Rectal smooth muscle tissue (tissue), 1 donor: ENCODE data around the gene RAD51B.

Experiments used
- H3K27ac ChIP-seq: one replicate; pipeline ENCODE4 v1.7.0; 2013; ENCODE audit warnings: low read depth, low read length, inconsistent platforms
- H3K27me3 ChIP-seq: one replicate; pipeline ENCODE4 v1.7.0; 2013; ENCODE audit warnings: low read length; ENCODE audit not compliant: control insufficient read depth, insufficient read depth
- H3K36me3 ChIP-seq: one replicate; pipeline ENCODE4 v1.7.0; 2013; ENCODE audit warnings: low read length; ENCODE audit not compliant: control insufficient read depth, insufficient read depth
- H3K4me1 ChIP-seq: one replicate; pipeline ENCODE4 v1.7.0; 2013; ENCODE audit warnings: low read length; ENCODE audit not compliant: control insufficient read depth, insufficient read depth
- H3K4me3 ChIP-seq: one replicate; pipeline ENCODE4 v1.7.0; 2013; ENCODE audit warnings: low read length
- H3K9ac ChIP-seq: one replicate; pipeline ENCODE4 v1.7.0; 2013; ENCODE audit warnings: low read length

The RAD51B gene

DNA sequence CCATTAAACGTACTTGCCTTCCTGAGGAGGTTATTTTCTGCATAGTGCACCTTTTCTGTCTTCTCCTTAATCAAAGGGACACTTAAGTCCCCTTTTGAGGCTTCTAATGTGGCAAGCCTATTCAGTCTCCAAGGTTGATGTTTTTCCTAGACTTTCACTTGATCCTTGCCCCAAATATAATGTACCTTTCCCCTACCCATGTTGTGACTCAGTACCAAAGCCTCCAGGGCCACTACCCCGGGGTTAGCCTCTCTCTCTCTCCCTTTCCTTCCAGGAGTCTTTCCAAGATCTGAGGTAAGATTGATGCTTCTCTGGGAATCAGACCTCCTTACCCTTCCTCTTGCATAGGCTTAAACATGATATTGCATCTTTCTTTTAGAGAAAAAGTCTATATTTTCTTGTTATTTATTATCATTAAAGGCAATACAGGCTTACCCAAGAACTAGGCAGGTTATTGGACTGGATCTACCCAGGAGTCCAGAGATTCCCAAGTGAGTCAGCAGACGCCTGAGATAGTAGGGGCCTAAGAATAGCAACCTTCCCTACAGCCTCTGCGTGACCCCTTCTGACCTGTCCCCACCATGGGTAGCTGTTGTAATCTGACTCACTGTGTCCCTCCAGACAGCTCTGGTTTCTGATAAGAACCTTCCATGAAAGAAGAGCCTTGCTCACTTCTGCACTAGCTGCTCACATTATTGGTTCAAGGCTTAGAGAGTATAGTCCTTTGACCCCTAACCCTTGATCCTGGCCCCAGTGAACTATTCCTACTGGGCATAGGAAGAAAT is 800.4 kb downstream of the RAD51B start:
- peaks cover 9% of the 10 kb centered on the region for H3K4me1 ChIP-seq
- no peak overlapping the region for H3K4me3 ChIP-seq
- no peaks in the 10 kb centered on the region for H3K36me3 ChIP-seq
- H3K27ac ChIP-seq = no peak overlapping the region
- H3K27me3 ChIP-seq = no peaks in the 10 kb centered on the region
- H3K9ac ChIP-seq = no peak overlapping the region

DNA sequence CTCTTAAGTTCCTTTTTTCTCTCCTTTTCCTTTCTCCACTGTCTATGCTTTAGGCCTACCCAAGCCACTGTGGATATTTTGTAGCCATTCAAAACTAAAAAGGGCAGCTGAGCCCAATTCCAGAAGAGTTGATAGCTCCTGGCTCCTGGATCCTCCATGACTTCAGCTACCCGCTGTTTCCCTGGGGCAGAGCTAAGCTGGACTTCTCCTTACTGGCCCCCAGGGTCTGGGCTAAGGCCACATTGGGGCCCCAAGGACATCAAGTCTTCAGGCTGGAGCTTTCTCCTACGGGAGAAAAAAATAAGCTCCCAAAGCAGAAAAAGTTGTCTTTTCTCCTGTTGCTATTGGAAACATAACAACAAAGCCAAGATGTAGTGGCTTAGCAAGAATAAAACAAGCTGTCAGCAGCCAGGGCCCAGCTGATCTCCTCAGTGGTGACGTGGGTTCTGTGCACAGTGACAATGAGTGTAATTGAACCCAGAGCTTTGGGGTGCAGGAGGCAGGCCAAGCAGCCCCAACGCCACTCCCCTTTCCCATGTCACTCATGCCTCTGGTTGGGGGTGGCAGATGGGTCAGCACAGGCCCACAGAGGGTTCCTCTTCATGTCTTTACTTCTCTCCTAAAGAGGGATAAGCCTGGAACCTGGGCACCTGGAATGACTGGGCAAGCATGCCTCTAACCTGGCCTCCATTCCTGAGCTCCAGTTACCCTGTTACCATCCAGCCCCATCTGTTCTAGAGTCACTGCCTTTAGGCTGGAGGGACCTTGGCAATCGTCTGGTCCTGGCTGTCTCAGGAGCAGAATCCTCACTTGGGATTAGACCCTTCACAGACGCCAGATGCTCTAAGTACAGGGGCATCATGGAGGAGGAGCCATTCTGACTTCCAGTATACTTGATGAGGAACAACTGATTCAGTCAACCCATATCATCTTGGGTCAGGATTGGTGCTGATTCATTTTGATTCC is 802.1 kb downstream of the RAD51B start:
- Histone ChIP-seq H3K4me3 (no peak overlapping the region), H3K36me3 (no peaks in the 10 kb centered on the region), H3K4me1 (peaks cover 9% of the 10 kb centered on the region), H3K27me3 (no peaks in the 10 kb centered on the region), H3K9ac (no peak overlapping the region), H3K27ac (peak overlapping the region; percentile 43)

DNA sequence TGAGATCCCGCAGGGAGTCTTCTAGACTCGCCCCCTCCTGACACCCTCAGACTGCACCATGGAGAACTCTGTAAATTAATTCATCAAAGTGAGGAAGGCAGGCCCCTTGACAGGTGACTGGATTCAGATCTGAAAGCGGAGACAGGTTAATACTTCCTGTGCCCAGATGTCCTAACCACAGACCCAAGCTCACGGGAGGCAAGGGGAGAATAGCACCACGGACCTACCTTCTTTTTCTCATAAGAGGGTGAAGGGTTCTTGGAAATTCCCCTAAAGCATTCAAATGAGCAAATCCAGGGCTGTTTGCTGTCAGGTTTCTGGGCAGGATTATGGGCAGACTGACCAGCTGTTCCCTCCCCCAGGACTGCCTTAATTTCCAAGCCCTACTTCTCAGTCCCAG is 803.3 kb downstream of the RAD51B start:
- Histone ChIP-seq H3K4me1 (peaks cover 16% of the 10 kb centered on the region), H3K36me3 (no peaks in the 10 kb centered on the region), H3K9ac (no peak overlapping the region), H3K27ac (peak overlapping the region; percentile 11), H3K27me3 (no peaks in the 10 kb centered on the region), H3K4me3 (no peak overlapping the region)

DNA sequence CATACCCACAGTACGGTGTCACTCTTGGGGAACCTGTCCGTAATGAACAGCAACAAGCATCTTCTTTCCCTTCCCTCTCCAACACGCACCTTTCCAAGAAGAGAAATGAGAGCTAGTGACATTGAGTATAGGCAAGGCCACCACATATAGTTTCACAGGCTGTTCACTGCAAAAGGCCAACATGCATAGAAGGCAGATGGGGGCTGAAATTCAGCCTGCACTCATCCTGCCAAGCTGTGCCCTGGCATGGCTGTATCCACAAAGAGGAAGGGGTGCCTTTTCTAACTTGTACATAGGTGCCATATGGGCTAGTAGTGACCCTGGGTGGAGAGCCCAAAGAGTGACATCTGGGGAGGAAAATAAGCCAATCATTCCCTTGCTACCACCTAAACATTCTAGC is 803.7 kb downstream of the RAD51B start:
- peaks cover 16% of the 10 kb centered on the region for H3K4me1 ChIP-seq
- no peak overlapping the region for H3K27ac ChIP-seq
- H3K4me3 ChIP-seq = no peak overlapping the region
- H3K36me3 ChIP-seq = no peaks in the 10 kb centered on the region
- no peak overlapping the region for H3K9ac ChIP-seq
- H3K27me3 ChIP-seq = no peaks in the 10 kb centered on the region

DNA sequence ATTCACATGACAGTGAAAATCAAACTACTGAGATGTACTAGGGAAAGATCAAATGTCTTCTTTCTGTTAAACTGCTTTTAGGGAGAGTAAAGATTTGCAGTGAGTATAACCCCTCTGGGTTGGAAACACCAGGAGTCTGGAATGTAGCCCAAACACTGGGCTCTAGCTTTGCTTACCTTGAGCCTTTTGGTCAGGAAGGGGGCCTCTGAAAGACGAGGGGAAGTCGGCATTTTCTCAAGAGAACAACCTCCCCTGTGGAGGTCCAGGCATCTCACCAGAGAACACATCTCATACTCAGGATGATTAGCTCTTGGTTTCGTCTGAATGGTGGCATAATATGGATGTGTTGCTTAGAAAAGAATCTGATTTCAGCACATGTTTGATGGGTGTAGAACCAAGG is 804.2 kb downstream of the RAD51B start:
- H3K36me3 ChIP-seq = no peaks in the 10 kb centered on the region
- H3K4me3 ChIP-seq = no peak overlapping the region
- H3K27ac ChIP-seq = no peak overlapping the region

DNA sequence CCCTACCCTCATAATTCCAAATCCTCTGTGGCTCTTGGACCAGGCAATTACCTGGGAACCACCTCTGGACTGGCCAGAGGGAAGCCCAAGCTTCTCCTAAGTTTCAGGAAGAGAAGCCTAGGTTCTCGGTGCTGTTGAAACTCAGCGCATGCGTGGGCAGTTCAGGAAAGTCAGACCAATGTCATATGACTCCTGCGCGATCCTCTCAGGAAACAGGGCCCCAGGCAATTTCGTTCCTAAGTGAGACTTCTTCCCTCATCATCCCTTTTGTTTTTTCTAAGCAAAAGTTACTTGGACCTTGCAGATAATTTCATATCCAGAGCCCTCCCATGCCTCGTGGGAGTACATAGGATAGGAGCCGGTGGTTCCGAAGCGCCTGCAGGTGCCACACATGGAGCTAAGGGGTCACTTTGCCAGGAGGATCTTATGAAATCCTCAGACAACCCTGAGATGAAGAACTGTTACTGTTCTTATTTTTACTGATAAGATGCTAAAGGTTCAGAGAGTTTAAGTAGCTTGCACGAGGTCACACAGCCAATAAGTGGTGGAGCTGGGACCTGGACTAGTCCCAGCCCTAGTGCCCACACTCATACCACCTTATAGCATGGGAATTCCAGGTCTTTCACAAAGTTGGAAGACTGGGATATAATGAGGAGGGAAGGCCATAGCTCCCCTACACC is 805.1 kb downstream of the RAD51B start:
- H3K27ac ChIP-seq = no peak overlapping the region

More for the DNA sequence above, 804.2 kb downstream of the RAD51B start:
- H3K9ac ChIP-seq = no peak overlapping the region
- H3K27me3 ChIP-seq = no peaks in the 10 kb centered on the region
- H3K4me1 ChIP-seq = peaks cover 16% of the 10 kb centered on the region

DNA sequence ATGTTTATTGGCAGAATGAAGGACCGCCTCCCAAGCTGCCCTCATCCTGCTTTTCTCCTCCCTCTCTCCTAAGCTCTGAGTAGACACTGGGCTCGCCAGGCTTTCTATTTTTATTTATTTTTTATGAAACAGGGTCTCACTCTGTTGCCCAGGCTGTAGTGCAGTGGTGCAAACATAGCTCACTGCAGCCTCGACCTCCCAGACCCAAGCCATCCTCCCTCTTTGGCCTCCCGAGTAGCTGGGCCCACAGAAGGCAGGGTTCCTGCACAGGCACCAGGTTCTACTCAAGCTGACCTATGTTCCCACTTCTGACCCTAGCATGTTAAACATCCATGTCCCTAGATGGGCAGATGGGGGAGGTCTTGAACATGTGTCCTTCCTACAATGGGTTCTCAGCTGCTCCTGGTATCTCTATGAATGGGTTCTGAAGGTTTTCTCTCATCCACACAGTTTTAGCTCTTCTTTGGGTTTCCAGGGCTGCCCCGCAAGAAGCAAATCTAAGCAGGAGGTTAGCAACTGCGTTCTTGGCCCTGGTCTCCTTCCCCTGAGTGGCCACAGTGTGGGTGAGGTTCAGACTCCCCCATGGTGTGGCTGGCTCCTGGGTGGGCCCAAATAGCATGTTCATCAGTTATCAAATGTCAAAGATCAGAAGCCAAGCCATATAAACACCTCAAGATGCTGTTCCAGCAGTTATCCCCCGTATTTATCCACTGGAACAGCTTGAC is 805.9 kb downstream of the RAD51B start:
- Histone ChIP-seq H3K27ac (no peak overlapping the region), H3K4me3 (no peak overlapping the region), H3K36me3 (no peaks in the 10 kb centered on the region), H3K27me3 (no peaks in the 10 kb centered on the region), H3K9ac (no peak overlapping the region), H3K4me1 (peaks cover 23% of the 10 kb centered on the region)

More for the DNA sequence above, 805.1 kb downstream of the RAD51B start:
- H3K36me3 ChIP-seq = no peaks in the 10 kb centered on the region
- H3K9ac ChIP-seq = no peak overlapping the region
- H3K4me3 ChIP-seq = no peak overlapping the region
- peaks cover 16% of the 10 kb centered on the region for H3K4me1 ChIP-seq
- no peaks in the 10 kb centered on the region for H3K27me3 ChIP-seq

DNA sequence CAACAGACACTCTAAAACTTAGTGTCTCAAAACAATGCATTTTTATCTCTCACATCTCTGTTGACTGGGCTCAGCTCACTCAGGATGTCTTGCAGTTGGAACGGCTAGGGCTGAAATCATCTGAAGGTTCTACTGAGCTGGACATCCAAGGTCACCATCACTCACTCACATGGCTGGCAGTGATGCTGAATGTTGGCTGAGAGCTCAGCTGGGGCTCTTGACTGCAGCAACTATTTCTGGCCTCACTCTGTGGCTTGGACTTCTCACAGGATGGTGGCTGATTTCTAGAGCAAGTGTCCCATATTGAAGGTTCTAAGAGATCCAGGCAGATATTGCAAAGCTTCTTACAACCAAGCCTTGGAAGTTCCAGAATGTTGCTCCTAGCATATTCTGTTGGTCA is 806.8 kb downstream of the RAD51B start:
- no peak overlapping the region for H3K27ac ChIP-seq
- H3K9ac ChIP-seq = no peak overlapping the region
- H3K27me3 ChIP-seq = no peaks in the 10 kb centered on the region
- H3K4me1 ChIP-seq = peaks cover 30% of the 10 kb centered on the region
- no peaks in the 10 kb centered on the region for H3K36me3 ChIP-seq
- H3K4me3 ChIP-seq = no peak overlapping the region

DNA sequence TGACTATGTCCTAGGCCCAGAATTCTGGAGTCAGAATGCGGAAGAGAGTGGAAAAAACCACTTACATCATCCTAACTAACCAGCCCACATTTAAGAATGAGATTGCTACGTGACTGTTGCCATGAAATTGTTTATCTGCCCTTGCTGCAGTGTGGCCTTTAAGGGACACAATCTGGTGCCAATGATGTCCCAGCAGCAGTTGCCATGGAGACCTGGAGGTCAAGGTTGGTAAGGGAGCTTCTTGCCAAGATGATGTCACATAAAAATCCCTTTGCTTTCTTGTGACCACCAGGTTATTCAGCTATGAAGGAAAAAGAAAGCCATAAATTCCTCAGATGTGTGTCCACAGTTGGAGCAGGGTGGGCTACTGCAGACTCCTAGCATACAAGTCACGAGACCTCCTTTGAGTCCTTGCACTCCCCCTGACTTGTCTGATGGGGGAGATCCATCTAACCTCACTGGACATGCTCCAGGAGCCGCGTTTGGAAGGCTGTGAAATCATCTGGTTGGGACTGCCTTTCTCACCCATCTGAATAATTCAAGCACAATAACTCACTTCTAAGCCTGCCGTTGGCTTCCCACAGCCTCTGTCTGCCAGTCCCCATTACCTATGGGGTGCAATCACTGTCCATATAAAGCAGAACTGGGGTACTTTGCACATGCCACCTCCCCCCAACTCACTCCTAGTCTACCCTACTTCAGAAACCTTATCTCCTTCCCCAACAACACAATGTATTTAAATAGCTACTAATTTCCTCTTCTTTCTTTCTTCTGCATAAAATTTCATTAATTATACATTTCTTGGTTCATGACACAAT is 807.7 kb downstream of the RAD51B start:
- H3K4me1 ChIP-seq = peaks cover 25% of the 10 kb centered on the region
- H3K9ac ChIP-seq = no peak overlapping the region
- no peak overlapping the region for H3K4me3 ChIP-seq
- H3K27ac ChIP-seq = peak overlapping the region; percentile 47
- no peaks in the 10 kb centered on the region for H3K36me3 ChIP-seq
- no peaks in the 10 kb centered on the region for H3K27me3 ChIP-seq

DNA sequence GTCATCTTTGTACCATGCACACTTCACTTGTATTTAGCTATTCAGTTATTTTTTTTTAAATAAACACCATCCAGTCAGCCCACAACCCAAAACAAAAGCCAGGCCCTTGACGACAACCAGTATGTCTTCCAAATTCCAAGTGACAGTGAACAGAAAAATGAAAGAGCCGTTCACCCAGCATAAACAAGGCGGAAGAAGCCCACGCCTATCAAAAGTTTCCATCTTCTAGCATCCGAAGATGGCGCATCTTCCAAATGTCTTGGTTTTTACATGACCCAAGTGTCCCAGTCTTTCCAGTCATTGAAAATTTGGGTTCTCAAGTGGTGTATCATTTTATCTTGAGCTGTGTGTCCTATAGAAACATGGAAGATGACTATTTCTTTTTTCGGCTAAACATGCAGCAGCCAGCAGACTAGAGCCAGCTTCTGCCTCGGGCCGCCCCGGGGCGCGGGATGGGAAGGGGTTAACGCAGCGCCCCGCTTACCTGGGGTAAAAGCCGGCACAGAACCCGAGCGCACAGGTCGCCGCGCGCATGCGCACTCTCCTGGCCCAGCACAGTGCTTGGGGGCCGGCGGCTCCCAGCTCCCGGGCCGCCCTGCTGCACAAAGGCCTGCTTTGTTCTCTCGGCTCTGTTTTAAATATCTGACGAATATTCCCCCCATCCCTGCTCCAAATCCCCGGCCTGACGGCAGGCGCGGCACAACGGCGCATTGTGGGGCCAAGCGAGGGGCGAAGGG is 808.5 kb downstream of the RAD51B start:
- H3K4me1 ChIP-seq = peaks cover 27% of the 10 kb centered on the region
- H3K9ac ChIP-seq = no peak overlapping the region
- no peaks in the 10 kb centered on the region for H3K27me3 ChIP-seq
- H3K36me3 ChIP-seq = no peaks in the 10 kb centered on the region
- peak overlapping the region; percentile 50 for H3K4me3 ChIP-seq
- H3K27ac ChIP-seq = peak overlapping the region; percentile 57
